Measurements from ENCODE around the gene SPAG6. TPM values are rescaled to one million over a fixed set of nuclear protein-coding genes. Genes with fewer than 3 reads are reported as not detected.

Gene SPAG6
- total RNA-seq, 1 experiment from 2014 or later = not detected

- no TSS peak for BruUV-seq (replicated peaks)
- Histone ChIP-seq H3K4me2 (no peak overlapping the region), H3K27ac (no peak overlapping the region), H3K36me3 (ENCODE audit: low read depth) (no peaks in the 10 kb centered on the region), H2AFZ (no peak overlapping the region), H3K4me1 (replicated peaks; ENCODE audit: insufficient read depth) (no peaks in the 10 kb centered on the region), H4K20me1 (ENCODE audit: insufficient read depth) (no peaks in the 10 kb centered on the region), H3K9me3 (ENCODE audit: insufficient read depth, low read depth) (no peaks in the 10 kb centered on the region), H3K79me2 (ENCODE audit: low read depth) (no peaks in the 10 kb centered on the region), H3K4me3 (no peak overlapping the region), H3F3A (ENCODE audit: insufficient read depth, low read depth) (no peaks in the 10 kb centered on the region), H3K9me2 (ENCODE audit: insufficient read depth) (no peaks in the 10 kb centered on the region), H3K27me3 (ENCODE audit: insufficient read depth, low read depth) (no peaks in the 10 kb centered on the region)
- ChIA-PET POLR2A (ENCODE audit: unreplicated experiment) (no interaction called here), CTCF (no interaction called here)
- no peak for DNase-seq
- intact Hi-C loops (cut with micrococcal nuclease; ENCODE audit: unreplicated experiment) = no loop called here
- no peak for TF ChIP-seq EZH2 (IDR thresholded peaks at IDR 0.05; ENCODE audit: low read depth)
Measured at GRCh38 chr10:22374489-22375126, 29.3 kb downstream of the SPAG6 start.

GRCh38 chr10:22379059-22379458 is 33.8 kb downstream of the SPAG6 start:
- Histone ChIP-seq H3K9me2 (ENCODE audit: insufficient read depth) (no peaks in the 10 kb centered on the region), H3F3A (ENCODE audit: insufficient read depth, low read depth) (no peaks in the 10 kb centered on the region), H3K36me3 (ENCODE audit: low read depth) (no peaks in the 10 kb centered on the region), H3K27me3 (ENCODE audit: insufficient read depth, low read depth) (no peaks in the 10 kb centered on the region), H3K4me1 (replicated peaks; ENCODE audit: insufficient read depth) (no peaks in the 10 kb centered on the region), H3K4me3 (no peak overlapping the region), H3K27ac (no peak overlapping the region), H3K79me2 (ENCODE audit: low read depth) (no peaks in the 10 kb centered on the region), H3K4me2 (no peak overlapping the region), H4K20me1 (ENCODE audit: insufficient read depth) (no peaks in the 10 kb centered on the region), H3K9me3 (ENCODE audit: insufficient read depth, low read depth) (no peaks in the 10 kb centered on the region), H2AFZ (no peak overlapping the region)
- TF ChIP-seq EZH2 (IDR thresholded peaks at IDR 0.05; ENCODE audit: low read depth) = no peak
- TF ChIP-seq, protein P1, sequence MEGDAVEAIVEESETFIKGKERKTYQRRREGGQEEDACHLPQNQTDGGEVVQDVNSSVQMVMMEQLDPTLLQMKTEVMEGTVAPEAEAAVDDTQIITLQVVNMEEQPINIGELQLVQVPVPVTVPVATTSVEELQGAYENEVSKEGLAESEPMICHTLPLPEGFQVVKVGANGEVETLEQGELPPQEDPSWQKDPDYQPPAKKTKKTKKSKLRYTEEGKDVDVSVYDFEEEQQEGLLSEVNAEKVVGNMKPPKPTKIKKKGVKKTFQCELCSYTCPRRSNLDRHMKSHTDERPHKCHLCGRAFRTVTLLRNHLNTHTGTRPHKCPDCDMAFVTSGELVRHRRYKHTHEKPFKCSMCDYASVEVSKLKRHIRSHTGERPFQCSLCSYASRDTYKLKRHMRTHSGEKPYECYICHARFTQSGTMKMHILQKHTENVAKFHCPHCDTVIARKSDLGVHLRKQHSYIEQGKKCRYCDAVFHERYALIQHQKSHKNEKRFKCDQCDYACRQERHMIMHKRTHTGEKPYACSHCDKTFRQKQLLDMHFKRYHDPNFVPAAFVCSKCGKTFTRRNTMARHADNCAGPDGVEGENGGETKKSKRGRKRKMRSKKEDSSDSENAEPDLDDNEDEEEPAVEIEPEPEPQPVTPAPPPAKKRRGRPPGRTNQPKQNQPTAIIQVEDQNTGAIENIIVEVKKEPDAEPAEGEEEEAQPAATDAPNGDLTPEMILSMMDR (conservative IDR thresholded peaks at IDR 0.05) = no peak
- ChIA-PET CTCF (no interaction called here), POLR2A (ENCODE audit: unreplicated experiment) (no interaction called here)
- DNase-seq = no peak
- intact Hi-C loops (cut with micrococcal nuclease; ENCODE audit: unreplicated experiment) = no loop called here
- no TSS peak for BruUV-seq (replicated peaks)

GRCh38 chr10:22381262-22381661 is 36.0 kb downstream of the SPAG6 start:
- no peaks in the 10 kb centered on the region for H3K9me3 ChIP-seq (ENCODE audit: insufficient read depth, low read depth)
- no peak for TF ChIP-seq EZH2 (IDR thresholded peaks at IDR 0.05; ENCODE audit: low read depth)
- TF ChIP-seq, protein P1 (conservative IDR thresholded peaks at IDR 0.05) = no peak
- no peak for DNase-seq
- ChIA-PET POLR2A (ENCODE audit: unreplicated experiment) (no interaction called here), CTCF (no interaction called here)
- no peaks in the 10 kb centered on the region for H3K36me3 ChIP-seq (ENCODE audit: low read depth)
- H3K4me3 ChIP-seq = no peak overlapping the region
- H3K27me3 ChIP-seq (ENCODE audit: insufficient read depth, low read depth) = no peaks in the 10 kb centered on the region
- intact Hi-C loops (cut with micrococcal nuclease; ENCODE audit: unreplicated experiment) = no loop called here
- H3K4me1 ChIP-seq (replicated peaks; ENCODE audit: insufficient read depth) = no peaks in the 10 kb centered on the region
- H2AFZ ChIP-seq = no peak overlapping the region
- H3K79me2 ChIP-seq (ENCODE audit: low read depth) = no peaks in the 10 kb centered on the region
- H3K9me2 ChIP-seq (ENCODE audit: insufficient read depth) = no peaks in the 10 kb centered on the region
- BruUV-seq (replicated peaks) = no TSS peak
- H3K27ac ChIP-seq = no peak overlapping the region
- no peaks in the 10 kb centered on the region for H4K20me1 ChIP-seq (ENCODE audit: insufficient read depth)
- no peak overlapping the region for H3K4me2 ChIP-seq
- H3F3A ChIP-seq (ENCODE audit: insufficient read depth, low read depth) = no peaks in the 10 kb centered on the region

DNA sequence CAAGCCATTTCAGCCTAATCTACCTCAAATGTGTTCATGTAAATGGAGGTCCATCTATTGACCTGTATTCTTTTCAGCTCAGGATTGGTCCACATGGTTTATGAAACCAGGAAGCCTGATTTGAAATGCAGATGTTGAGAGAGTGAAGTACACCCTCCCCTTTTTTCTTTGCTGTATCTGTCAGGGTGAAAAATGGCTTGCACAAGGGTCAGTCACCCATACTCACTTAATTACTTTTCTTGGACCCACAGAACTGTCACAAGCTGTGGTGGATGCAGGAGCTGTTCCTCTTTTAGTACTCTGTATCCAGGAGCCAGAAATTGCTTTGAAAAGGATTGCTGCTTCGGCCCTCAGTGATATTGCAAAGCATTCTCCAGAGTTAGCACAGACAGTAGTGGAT is 41.2 kb downstream of the SPAG6 start:
- ChIA-PET POLR2A (ENCODE audit: unreplicated experiment) (no interaction called here), CTCF (no interaction called here)
- TF ChIP-seq, protein P1 (conservative IDR thresholded peaks at IDR 0.05) = no peak
- TF ChIP-seq EZH2 (IDR thresholded peaks at IDR 0.05; ENCODE audit: low read depth) = no peak
- BruUV-seq (replicated peaks) = no TSS peak
- intact Hi-C loops (cut with micrococcal nuclease; ENCODE audit: unreplicated experiment) = no loop called here
- no peaks in the 10 kb centered on the region for H3K9me3 ChIP-seq (ENCODE audit: insufficient read depth, low read depth)
- no peak overlapping the region for H3K4me2 ChIP-seq
- no peaks in the 10 kb centered on the region for H4K20me1 ChIP-seq (ENCODE audit: insufficient read depth)
- no peaks in the 10 kb centered on the region for H3K79me2 ChIP-seq (ENCODE audit: low read depth)
- no peak overlapping the region for H3K4me3 ChIP-seq
- H3K27ac ChIP-seq = no peak overlapping the region
- no peak overlapping the region for H2AFZ ChIP-seq
- no peaks in the 10 kb centered on the region for H3K27me3 ChIP-seq (ENCODE audit: insufficient read depth, low read depth)
- no peaks in the 10 kb centered on the region for H3K9me2 ChIP-seq (ENCODE audit: insufficient read depth)
- H3K36me3 ChIP-seq (ENCODE audit: low read depth) = no peaks in the 10 kb centered on the region
- H3K4me1 ChIP-seq (replicated peaks; ENCODE audit: insufficient read depth) = no peaks in the 10 kb centered on the region
- DNase-seq = no peak
- no peaks in the 10 kb centered on the region for H3F3A ChIP-seq (ENCODE audit: insufficient read depth, low read depth)
